Airway epithelial cell (primary cell): ENCODE results near the gene FATE1. TPM values are rescaled to one million over a fixed set of nuclear protein-coding genes. Genes with fewer than 3 reads are reported as not detected.

Source experiments
- total RNA-seq: library from RNA; depleted of rRNA; stranded (reverse); fragments of >200 nt; gene quantifications from 2 replicates; pipeline ENCODE4 v1.2.3, GENCODE V29; 2015

Gene FATE1
- not detected in 2 replicates for total RNA-seq

GRCh38 chrX:151715752-151716151 is at the start of gene FATE1:
Gene FATE1, plus strand, starts transcription at chrX:151716035. Its CDS starts 85 bp downstream, at chrX:151716120.

DNA sequence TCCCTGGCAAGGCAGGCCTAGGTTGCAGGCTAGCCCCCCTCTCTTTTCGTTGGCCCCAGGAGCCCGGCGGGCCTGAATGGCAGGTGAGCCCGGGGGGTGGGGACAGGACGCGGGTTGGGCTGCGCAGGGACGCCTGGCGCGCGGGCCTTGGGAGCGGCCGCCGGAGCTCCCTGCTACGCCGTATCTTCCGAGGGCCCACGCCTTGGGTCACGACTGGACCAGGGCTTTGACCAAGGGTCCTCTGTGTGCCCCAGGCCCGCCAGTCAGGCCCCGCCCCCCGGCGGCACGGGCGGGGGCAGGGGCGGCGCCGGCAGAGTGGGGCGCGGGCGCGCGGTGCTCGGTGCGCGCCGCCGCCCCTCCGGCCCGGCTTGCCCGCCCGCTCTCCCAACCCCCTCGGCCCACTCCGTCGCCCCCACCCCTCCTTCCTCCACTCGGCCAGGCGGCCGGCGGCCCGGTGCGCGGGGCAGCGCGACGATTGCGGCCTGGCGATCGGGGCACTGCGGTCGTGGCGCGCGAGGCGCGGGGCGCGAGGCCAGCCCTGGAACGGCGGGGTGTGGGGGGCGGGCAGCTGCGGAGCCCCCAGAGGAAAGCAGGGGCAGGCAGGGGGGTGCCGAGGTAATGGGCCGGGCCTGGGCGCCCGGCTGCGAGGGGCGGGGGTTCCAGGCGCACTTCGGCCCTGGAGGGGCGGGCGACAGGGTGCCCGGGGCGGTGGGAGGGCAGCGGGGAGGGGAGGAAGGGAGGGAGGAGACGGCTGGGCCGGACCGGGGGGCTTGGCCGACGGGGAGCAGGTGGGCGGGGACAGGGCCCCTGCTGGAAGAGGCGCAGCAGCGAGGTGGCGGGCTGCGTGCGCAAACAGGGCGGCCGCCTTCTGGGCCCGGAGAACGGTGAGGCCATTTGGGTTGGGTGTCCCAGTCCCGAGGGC is 20.9 kb upstream of the FATE1 start, which contains the start of gene PRRG3:
Gene PRRG3 (plus strand): TSS at position 798 of the 922 bp plus-strand sequence. CDS start 3,357 bp downstream, outside the sequence.

GRCh38 chrX:151734446-151734845 is 18.6 kb downstream of the FATE1 start, which contains the start of gene CNGA2:
Gene CNGA2, plus strand, starts transcription at chrX:151734746. Its CDS starts 3,738 bp downstream, at chrX:151738484.

Other genes starting within 250 kb of the FATE1 start
- gene PASD1, start 152.4 kb upstream of the FATE1 start, total RNA-seq = not detected in 2 replicates
- not detected in 2 replicates for gene PRRG3, start 20.6 kb upstream of the FATE1 start, total RNA-seq
- gene CNGA2, start 18.7 kb downstream of the FATE1 start, total RNA-seq = not detected in 2 replicates
- gene MAGEA4, start 196.9 kb downstream of the FATE1 start, total RNA-seq = not detected in 2 replicates